ELR (cell line): Measurements from ENCODE around the gene FBXO40.

Source experiments
- DNase-seq: peaks from one replicate; pipeline ENCODE4 v3.0.0-alpha.2; 2015; ENCODE audit warnings: low read depth

FBXO40 gene

GRCh38 chr3:121662742-121663141 is 69.6 kb downstream of the FBXO40 start:
- no peak for DNase-seq

DNA sequence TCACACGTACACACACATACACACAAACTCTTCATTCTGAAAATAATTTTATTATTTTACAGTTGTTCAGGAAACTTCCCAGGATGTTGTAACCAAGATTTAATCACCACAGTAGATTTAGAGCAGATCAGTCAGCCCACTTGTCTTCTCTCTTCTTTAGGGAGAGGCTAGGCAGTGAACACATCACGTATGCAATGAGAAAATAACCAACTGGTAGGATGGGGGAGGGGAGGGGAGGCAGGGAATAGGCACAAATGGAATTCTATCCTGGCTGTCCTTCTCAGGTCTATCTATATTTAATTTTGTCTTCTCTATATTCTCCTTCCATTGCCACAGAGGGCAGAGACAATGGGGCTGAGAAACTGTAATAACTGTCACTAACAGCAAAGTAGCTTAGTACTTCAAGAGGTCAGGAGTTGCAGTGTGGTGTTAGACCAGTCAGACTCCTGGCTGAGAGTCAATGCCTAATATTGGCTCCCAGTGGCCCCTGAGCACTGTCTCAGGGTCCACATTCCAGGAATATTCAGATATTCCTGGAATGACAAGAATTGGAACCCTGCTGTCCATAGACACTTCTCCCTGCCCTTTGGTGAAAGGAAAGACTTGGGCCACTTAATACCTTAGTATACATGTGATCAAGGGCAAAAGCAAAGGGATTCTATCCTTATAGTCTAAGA is 70.1 kb downstream of the FBXO40 start:
- DNase-seq, result no peak

- no peak for DNase-seq
Observed at GRCh38 chr3:121665488-121665887, 72.3 kb downstream of the FBXO40 start.

DNA sequence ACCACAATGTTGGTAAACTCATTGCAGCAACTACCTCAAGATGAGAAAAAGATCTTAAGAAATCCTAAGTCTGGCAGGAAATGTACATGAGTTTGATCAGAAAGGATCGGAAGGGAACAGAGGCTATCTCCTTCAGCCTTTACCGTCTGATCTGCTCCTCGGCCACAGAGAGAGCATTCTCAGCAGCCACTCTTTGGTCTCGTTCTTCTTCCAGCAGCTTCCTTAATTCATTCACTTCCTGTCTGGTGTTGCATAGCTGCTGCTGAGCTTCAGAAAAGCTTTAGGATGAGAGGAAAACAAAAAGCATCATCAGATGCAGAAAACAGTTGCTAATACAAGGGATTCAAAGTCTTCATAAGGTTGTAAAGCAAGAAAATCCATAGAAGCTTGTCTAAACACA is 74.2 kb downstream of the FBXO40 start:
- no peak for DNase-seq

GRCh38 chr3:121670676-121671075 is 77.5 kb downstream of the FBXO40 start:
- DNase-seq, result no peak

GRCh38 chr3:121677141-121677540 is 84.0 kb downstream of the FBXO40 start:
- DNase-seq, result no peak
